Measurements from ENCODE around the gene SERP1.

DNA sequence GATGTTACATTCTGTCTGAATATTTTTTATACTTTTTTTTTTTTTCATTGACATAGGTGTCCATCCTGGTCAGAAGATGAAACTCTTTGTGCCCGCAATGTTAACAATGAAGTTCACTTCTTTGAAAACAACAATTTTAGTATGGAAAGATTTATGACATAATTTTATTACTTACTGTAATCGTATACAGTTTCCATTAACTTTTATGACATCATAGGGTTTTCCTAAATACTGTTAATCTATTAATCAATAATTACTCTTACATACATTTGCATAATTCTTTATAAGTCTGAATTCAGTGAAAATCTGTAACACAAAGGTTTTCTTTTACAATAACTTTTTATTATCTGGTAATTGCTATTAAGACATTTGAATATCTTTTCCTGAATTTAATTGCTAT lies 17.9 kb upstream of the SERP1 start:
- TF ChIP-seq, protein P1, sequence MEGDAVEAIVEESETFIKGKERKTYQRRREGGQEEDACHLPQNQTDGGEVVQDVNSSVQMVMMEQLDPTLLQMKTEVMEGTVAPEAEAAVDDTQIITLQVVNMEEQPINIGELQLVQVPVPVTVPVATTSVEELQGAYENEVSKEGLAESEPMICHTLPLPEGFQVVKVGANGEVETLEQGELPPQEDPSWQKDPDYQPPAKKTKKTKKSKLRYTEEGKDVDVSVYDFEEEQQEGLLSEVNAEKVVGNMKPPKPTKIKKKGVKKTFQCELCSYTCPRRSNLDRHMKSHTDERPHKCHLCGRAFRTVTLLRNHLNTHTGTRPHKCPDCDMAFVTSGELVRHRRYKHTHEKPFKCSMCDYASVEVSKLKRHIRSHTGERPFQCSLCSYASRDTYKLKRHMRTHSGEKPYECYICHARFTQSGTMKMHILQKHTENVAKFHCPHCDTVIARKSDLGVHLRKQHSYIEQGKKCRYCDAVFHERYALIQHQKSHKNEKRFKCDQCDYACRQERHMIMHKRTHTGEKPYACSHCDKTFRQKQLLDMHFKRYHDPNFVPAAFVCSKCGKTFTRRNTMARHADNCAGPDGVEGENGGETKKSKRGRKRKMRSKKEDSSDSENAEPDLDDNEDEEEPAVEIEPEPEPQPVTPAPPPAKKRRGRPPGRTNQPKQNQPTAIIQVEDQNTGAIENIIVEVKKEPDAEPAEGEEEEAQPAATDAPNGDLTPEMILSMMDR (conservative IDR thresholded peaks at IDR 0.05; ENCODE audit: low read length) = no peak
- TF ChIP-seq EZH2phosphoT487 (IDR thresholded peaks at IDR 0.05; ENCODE audit: borderline replicate concordance, low read depth, low read length) = no peak
